ENCODE data around the gene MSS51.

Gene MSS51

DNA sequence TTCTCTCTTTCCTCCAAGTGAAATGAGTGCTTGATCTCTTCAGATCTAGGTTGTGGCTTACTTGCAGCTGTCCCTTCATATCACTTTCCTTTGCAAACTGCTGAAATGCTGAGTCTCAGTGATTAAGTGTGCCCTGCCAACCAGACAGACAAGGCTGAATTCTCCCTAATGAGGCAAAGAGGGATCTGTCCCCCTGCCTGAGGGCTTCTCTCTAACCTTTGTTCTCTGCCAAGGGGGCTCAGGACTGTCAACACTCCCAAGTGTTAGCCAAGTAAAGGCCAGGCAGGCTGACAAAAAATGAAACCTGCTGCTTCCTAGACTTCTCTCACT lies at the start of gene MSS51:
Gene MSS51, minus strand, starts transcription at position 24 of the 330 bp plus-strand sequence. CDS start 5,277 bp downstream, outside the sequence.
- DNase-seq (ENCODE audit: low read depth) = no peak

GRCh38 chr10:73480158-73480557 lies 46.8 kb upstream of the MSS51 start:
- no peak for DNase-seq (ENCODE audit: low read depth)

DNA sequence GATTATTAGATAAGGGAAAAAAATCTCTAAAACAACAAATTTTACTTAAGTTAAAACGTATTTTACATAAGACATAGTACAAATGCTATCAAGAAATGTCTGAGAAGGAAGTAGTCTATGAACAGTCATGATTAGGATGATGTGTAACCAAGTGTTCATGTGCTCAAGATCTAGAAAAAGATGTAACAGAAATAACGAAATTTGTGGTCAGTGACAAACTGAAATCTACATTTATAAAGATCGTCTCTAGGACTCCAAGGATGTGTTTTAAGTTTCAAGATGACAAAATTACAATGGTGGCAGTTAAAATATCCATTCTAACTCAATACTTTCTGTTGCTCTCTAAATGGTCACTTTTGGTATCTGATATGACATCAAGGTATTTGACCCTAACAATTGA lies 45.3 kb upstream of the MSS51 start:
- no peak for DNase-seq (ENCODE audit: low read depth)

DNA sequence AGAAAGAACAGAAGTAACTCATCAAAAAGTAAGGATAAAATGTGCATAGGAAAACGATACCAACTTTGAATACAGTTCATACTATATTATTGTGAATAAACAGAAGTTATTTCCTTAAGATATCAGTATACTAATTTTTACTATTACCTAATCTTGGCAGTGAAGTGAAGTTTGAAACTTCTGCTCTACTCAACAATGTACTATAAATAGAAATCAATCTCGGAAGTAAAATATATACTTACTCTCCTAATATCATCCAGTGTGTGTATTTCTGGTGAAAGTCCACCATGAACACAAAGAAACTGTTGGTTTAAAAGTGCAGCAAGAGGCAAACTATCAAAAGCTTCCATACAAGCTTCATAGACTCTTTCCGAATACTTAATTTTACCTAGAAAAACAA lies 37.9 kb upstream of the MSS51 start:
- DNase-seq (ENCODE audit: low read depth) = no peak

DNA sequence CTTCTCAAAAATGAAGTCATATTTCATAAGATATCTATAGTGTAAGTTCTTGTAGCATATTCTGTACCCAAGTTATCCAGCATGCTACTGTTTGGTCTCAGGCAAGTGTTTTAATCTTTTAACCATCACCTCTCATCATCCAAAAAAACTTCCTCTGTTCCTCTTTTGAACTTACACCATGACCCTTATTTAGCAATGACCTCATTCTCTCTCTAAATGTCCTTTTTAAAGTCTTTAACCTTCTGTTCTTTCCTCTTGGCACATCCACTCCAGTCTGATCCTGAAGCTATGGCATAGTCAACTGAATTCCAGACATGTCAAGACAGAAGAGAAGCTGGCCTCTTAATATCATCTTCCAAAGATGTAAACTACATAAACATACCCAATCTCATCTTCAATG lies 36.2 kb upstream of the MSS51 start:
- no peak for DNase-seq (ENCODE audit: low read depth)

DNA sequence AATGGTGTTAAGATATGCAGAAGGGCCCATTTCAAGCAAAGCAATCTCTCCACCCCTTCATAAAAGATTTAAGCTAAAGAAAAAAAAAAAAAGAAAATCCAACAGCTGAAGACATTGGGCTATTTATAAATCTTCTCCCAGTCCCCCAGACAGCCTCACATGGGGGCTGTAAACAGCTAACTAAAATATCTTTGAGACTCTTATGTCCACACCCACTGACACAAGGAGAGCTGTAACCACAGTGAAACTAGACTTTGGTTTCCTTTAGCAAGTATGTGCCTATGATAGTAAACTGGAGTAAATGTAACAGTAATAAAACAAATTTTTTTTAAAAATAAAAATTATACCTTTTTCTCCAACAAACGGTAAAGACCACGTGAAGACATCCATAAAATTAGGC lies 33.8 kb upstream of the MSS51 start:
- no peak for DNase-seq (ENCODE audit: low read depth)

- no peak for DNase-seq (ENCODE audit: low read depth)
These were observed 32.8 kb upstream of the MSS51 start for GRCh38 chr10:73465978-73466726.

GRCh38 chr10:73460897-73461296 lies 27.5 kb upstream of the MSS51 start:
- DNase-seq (ENCODE audit: low read depth) = no peak

DNA sequence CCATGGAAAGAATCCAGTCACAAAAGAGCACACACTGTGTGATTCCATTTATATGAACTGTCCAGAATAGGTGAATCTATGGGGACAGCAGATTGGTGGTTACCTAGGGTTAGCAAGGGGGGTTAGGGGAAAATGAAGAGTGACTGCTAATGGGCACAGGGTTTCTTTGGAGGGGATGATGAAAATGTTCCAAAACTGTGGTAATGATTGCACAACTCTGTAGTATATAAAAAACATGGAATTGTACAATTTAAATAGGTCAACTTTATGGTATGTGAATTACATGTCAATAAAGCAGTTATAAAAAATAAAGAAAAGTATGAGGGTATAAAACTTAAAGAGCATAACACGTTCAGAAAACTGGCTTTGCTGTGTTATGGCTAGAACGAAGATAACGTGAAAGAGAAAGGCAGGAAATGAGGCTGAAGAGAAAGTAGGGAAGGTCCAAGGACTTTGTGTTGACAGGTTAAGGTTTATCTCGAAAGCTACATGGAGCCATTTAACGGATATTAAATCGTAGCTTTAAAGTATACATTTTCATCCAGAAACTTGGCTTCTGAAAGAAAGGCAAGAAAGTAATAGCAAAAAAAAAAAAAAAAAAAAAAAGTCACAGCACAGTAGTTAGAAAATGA lies 26.4 kb upstream of the MSS51 start:
- peak; percentile 14 for DNase-seq (ENCODE audit: low read depth)

- DNase-seq (ENCODE audit: low read depth) = no peak
These were observed 23.0 kb upstream of the MSS51 start for GRCh38 chr10:73456187-73456890.

GRCh38 chr10:73449113-73449512 lies 15.8 kb upstream of the MSS51 start:
- DNase-seq (ENCODE audit: low read depth) = no peak

DNA sequence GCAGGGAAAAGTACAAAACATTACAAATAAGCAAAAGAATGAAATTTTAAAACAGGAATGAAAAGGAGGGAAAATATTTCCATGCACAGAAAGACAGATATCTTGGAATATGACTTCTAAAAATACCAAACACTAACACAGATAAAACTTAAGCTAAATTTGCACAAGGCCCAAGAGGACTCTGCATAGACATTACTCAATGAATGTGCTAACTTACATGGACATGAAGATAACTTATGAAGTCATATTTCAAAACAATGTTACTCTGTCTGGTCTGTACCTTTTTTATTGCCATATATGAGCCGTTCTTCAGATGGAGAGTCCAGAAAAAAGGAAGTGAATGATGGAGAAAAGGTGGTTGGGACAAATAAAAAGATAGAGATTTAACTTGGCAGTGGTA lies 15.0 kb upstream of the MSS51 start:
- no peak for DNase-seq (ENCODE audit: low read depth)

DNA sequence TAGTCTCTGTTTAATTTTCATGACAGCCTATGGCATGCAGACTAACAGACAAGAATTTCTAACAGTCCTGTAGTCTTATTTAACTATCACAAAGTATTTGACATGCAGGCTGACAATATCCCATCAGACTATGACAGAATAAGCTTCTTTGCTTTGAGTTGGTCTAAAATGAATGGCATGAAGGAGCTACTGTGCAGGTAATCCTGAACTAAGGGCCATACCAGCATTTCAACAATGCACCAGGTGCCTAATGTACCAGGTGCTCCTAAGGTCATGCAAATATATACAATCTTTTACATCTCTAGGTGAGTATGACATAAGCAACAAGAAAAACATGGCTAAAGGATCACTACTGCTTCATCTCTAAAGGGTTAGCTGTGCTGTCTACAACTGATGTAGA lies 13.6 kb upstream of the MSS51 start:
- DNase-seq (ENCODE audit: low read depth) = no peak

- no peak for DNase-seq (ENCODE audit: low read depth)
These were observed 11.1 kb upstream of the MSS51 start for GRCh38 chr10:73444457-73444856.

GRCh38 chr10:73439605-73440312 lies 6.4 kb upstream of the MSS51 start:
- DNase-seq (ENCODE audit: low read depth) = peak; percentile 8

DNA sequence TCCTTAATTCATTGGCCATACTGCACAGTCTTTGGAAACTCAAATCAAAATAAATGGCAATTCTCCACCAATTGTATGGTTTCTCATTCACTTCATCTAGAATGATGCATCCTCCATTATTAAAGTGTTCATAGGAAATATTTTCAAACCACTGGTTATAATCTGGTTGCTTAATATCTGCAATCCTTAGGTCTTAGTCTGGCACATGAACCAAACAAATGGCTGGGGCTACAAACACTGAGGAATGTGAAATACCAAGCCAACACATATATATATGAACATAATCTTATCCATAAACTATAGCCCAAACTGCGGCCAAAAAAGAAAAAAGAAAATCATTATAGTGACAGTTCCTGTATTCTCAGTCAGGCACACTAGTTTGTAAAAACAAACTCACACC lies 5.7 kb upstream of the MSS51 start:
- DNase-seq (ENCODE audit: low read depth) = no peak

- no peak for DNase-seq (ENCODE audit: low read depth)
These were observed 469 bp downstream of the MSS51 start for GRCh38 chr10:73432646-73433537.

DNA sequence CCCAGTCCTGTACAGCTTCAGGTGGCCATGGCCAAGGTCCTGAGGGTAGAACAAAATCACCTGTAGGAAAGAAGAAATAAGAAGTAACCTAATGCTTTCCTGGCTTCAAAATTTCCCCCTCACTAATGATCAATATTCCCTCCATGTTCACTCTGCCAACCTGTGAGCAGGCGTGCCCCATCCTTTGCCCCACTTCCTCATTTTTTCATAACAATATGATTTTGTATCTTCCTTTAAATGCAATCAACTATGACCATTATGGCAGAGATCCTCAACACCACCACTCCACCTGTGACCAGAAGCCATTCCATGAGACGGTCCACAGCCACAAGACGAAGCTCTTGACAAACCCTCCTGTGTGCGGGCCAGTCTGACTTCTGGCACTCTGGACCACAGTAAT lies 7.0 kb downstream of the MSS51 start:
- no peak for DNase-seq (ENCODE audit: low read depth)

DNA sequence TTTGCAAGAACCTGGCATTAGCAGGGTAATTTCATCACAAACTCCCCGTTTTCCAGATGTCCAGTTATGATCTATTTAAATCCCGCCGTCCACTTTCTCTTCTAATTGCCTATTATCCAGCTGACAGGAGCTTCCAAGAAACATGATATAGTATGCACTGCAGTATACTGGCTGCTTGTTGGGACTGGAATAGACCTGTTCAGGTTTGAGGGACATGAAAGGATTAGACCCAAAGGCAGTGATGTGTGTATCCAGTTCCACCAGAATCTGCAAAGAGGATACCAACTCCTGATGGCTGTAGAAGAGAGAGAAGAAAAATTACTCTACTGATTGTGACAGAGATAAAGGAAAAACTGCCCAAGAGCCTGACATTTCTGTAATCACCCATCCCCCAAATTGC lies 8.9 kb downstream of the MSS51 start:
- no peak for DNase-seq (ENCODE audit: low read depth)

DNA sequence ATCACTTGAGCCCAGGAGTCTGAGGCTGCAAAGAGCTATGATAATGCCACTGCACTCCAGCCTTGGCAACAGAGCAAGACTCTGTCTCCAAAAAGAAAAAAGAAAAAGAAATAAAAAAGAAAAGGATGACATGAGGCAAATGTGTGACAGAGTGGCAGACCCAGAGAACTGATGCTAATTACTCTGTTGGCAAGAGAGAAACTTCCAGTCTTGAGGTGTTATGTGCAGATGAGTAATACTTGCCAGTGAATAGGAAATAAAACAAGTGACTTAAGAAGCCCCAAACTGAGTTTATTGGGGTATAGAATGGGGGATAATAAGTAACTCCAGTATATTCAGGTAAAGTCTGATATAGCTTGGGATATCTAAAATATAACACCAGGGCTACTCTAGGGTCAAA lies 10.1 kb downstream of the MSS51 start:
- DNase-seq (ENCODE audit: low read depth) = no peak

DNA sequence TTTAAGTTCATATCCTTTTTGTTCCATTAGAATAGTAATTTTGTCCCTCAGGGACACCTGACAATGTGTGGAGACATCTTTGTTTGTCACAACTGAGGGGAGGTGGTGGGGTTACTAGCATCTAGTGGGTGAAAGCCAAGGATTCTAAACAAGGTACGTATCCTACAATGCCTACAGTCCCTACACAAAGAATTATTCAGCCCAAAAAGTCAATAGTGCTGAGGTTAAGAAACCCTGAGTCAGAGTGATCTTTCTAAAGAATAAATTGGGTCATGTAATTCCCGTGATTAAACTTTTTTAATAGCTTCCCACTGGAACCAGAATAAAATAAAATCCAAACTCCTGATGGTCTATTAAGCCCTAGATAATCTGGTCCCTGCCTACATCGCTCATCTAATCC lies 16.8 kb downstream of the MSS51 start:
- no peak for DNase-seq (ENCODE audit: low read depth)
